Subcutaneous adipose tissue (tissue), 4 donors: ENCODE results near the gene SCGB1C2. TPM values are rescaled to one million over a fixed set of nuclear protein-coding genes. Genes with fewer than 3 reads are reported as not detected.
"Not testable (repeated sequence)": the region's sequence is repeated elsewhere in the genome, so short reads cannot be mapped to it uniquely, and the experiment has no call there.

Experiments used
- CTCF ChIP-seq: fragments of 450-650 bp; IDR thresholded peaks from one replicate; pipeline ENCODE4 v1.5.1; 2016; ENCODE audit warnings: low read depth, mild to moderate bottlenecking, control low read depth, antibody characterized with exemption, moderate library complexity
- total RNA-seq, 4 donors: library from RNA; depleted of rRNA; stranded (reverse); fragments of >200 nt; gene quantifications; one replicate each; pipeline ENCODE4 v1.1.0, GENCODE V29; 2016

The SCGB1C2 gene
- not detected for total RNA-seq

DNA sequence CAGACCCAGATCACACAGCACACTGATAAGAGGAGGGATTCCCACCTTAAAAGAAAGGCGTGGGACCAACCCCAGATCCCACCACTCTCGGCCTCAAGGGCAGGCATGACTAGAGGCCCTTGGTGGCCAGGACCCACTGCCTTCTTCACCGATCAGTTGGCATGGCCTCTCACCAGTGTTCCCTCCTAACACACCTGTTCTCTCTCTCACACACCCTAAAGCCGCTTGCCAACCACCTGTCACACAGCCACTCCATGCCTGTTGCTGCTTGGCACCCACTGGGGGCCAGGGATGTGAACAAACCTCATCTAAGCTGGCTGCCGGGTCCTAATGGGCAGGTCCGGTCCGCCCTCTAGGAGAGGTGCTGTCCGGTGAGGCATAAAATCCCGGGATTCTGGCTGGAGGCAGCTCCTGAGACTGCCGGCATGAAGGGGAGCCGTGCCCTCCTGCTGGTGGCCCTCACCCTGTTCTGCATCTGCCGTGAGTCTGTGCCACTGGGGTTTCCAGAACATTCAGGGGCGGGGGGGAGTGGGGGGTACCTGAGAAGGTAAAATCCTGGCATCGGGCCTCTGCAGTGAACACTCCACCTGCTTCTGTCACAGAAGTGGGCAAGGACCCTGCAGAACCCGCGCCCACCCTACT is at the start of gene SCGB1C2:
Gene SCGB1C2 (plus strand): TSS at position 404 of the 642 bp plus-strand sequence. CDS start 22 bp downstream, at position 426.
- not testable (repeated sequence) for TF ChIP-seq CTCF

DNA sequence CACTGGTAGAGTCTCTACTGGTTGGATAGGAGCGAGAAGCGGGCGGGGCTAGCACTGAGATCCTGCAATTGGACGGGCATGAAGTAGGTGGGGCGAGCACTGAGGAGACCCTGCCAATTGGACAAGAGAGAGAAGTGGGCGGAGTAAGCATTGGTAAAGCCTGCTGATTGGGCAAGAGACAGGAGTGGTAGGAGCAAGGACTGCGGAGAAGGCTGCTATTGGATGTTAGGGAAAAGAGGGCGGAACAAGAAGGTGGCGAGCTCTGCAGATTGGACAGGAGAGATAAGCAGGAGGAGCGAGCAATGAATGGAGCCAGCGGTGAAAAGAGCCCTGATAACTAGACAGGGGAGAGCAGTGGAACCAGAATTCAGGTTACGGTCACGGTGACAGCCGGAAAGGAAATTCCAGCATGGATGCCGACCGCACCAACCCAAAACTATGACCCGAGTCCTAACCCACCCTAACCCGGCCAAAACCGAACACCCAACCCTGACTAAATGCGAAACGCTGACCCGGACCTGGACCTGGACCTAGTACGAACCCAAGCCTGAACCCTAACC is 4.8 kb downstream of the SCGB1C2 start:
- TF ChIP-seq CTCF: no peak

GRCh38 chr17:142876-143784 is 5.8 kb downstream of the SCGB1C2 start:
- no peak for TF ChIP-seq CTCF

DNA sequence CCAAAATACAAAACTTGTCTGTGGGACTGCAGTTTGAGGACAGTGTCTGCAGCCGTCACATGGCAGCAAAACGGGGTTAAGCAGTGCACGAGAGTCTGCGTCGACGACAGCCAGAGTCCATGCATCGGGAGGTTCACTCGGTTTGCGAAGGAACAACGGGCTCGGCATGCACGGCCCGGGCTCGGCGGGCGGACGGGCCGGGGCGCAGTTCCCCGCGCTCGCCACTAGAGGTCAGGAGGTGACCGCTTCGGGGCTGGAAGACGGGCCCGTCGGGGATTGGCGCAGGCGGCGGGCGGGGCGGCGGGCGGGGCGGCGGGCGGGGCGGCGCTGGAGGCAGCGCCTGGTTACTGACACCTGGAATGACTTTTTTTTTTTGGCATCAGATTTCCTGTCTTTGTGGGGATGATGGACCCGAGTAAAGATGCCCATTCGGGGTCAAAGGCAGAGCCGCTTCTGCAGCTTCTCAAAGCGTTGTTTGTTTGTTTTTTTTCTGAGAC is 6.5 kb downstream of the SCGB1C2 start:
- TF ChIP-seq CTCF: no peak

DNA sequence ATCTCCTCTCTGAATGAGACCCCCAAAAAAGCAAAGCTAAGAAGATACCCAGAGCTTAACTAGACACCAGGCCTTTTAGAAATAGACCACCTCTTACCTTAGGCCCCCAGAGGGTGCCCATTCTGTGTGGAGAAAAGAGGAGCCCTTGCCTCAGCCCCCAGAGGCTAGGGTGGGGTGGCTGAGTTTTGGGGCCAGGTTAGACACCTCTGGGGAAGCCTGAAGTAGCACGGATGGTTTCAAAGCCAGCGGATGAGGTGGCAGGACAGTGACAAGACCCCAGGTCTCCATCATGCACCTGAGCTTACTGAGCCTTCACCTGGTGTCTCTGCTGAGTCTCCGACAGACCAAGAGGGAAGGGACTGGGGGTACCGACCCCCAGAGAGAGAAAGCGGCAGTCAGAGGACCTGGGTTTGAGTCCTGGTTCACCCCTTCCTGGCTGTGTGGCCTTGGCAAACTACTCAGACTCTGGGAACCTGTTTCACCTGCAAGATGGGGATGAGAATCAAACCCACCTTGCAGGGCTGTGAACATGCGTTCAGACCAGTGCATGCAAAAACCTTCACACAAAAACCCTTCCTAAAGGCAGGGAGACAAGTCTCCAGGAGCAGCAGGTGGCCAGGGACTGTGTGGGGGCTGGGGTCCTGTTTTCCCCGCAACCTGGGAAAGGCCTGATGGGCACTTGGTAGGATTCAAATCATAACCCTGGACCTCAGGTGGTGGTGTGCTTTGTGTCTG is 7.7 kb downstream of the SCGB1C2 start:
- TF ChIP-seq CTCF: no peak

GRCh38 chr17:145671-146541 is 8.5 kb downstream of the SCGB1C2 start:
- TF ChIP-seq CTCF: no peak
